ENCODE data around the gene FOXN1.
A peak's percentile ranks its signal among the peaks of the same experiment; 100 is the strongest.
"Not testable (repeated sequence)": the region's sequence is repeated elsewhere in the genome, so short reads cannot be mapped to it uniquely, and the experiment has no call there.

The FOXN1 gene

GRCh38 chr17:28505986-28506665 is at the start of gene FOXN1:
Gene FOXN1, plus strand, starts transcription at chr17:28506348. Its CDS starts 17,622 bp downstream, at chr17:28523970.
- H3K4me3 ChIP-seq = peak within 1 kb of the TSS; percentile 13 to 42 (median 23)
- H3K27ac ChIP-seq = peak within 1 kb of the TSS in 19 of 21 experiments; percentile 17 to 86 (median 65)

GRCh38 chr17:28457890-28458289 is 48.3 kb upstream of the FOXN1 start:
- H3K27ac ChIP-seq = no peak overlapping the region
- no peak overlapping the region for H3K4me3 ChIP-seq

- H3K27ac ChIP-seq = not testable (repeated sequence)
Measured at GRCh38 chr17:28458881-28459280, 47.3 kb upstream of the FOXN1 start.

GRCh38 chr17:28460901-28461300 is 45.2 kb upstream of the FOXN1 start:
- Histone ChIP-seq H3K27ac (no peak overlapping the region), H3K4me3 (no peak overlapping the region)

More at GRCh38 chr17:28458881-28459280, 47.3 kb upstream of the FOXN1 start:
- H3K4me3 ChIP-seq = not testable (repeated sequence)

GRCh38 chr17:28466001-28466400 is 40.1 kb upstream of the FOXN1 start:
- no peak overlapping the region for H3K27ac ChIP-seq
- H3K4me3 ChIP-seq = no peak overlapping the region

- no peak overlapping the region for H3K27ac ChIP-seq
- H3K4me3 ChIP-seq = no peak overlapping the region
Measured at GRCh38 chr17:28466521-28467048, 39.6 kb upstream of the FOXN1 start.

GRCh38 chr17:28467456-28468025 is 38.6 kb upstream of the FOXN1 start:
- H3K27ac ChIP-seq = no peak overlapping the region
- no peak overlapping the region for H3K4me3 ChIP-seq

- not testable (repeated sequence) for H3K4me3 ChIP-seq, H3K27ac ChIP-seq
Measured at GRCh38 chr17:28468033-28468735, 38.0 kb upstream of the FOXN1 start.

- no peak overlapping the region for H3K27ac ChIP-seq
- H3K4me3 ChIP-seq = no peak overlapping the region
Measured at GRCh38 chr17:28468781-28469180, 37.4 kb upstream of the FOXN1 start.

- no peak overlapping the region for H3K27ac ChIP-seq
- H3K4me3 ChIP-seq = no peak overlapping the region
Measured at GRCh38 chr17:28469376-28469775, 36.8 kb upstream of the FOXN1 start.

GRCh38 chr17:28470266-28470913 is 35.8 kb upstream of the FOXN1 start:
- H3K27ac ChIP-seq = peak overlapping the region in 2 of 21 experiments; percentile 1 to 8

GRCh38 chr17:28470914-28471366 is 35.2 kb upstream of the FOXN1 start:
- Histone ChIP-seq H3K27ac (no peak overlapping the region), H3K4me3 (no peak overlapping the region)

More at GRCh38 chr17:28470266-28470913, 35.8 kb upstream of the FOXN1 start:
- H3K4me3 ChIP-seq = no peak overlapping the region

GRCh38 chr17:28471531-28472342 is 34.4 kb upstream of the FOXN1 start:
- Histone ChIP-seq H3K4me3 (no peak overlapping the region), H3K27ac (no peak overlapping the region)

- Histone ChIP-seq H3K27ac (no peak overlapping the region), H3K4me3 (no peak overlapping the region)
Measured at GRCh38 chr17:28472871-28473497, 33.2 kb upstream of the FOXN1 start.

GRCh38 chr17:28473542-28473941 is 32.6 kb upstream of the FOXN1 start, which contains the start of gene SLC13A2:
Gene SLC13A2, plus strand, starts transcription at chr17:28473644. Its CDS starts 69 bp downstream, at chr17:28473713.
- peak within 1 kb of the TSS in 1 of 21 experiments; percentile 11 for H3K27ac ChIP-seq

GRCh38 chr17:28474111-28474531 is 32.0 kb upstream of the FOXN1 start:
- Histone ChIP-seq H3K4me3 (no peak overlapping the region), H3K27ac (no peak overlapping the region)

More at GRCh38 chr17:28473542-28473941, 32.6 kb upstream of the FOXN1 start, which contains the start of gene SLC13A2:
- no peak within 1 kb of the TSS for H3K4me3 ChIP-seq

GRCh38 chr17:28475151-28475900 is 30.8 kb upstream of the FOXN1 start:
- Histone ChIP-seq H3K27ac (no peak overlapping the region), H3K4me3 (no peak overlapping the region)

Measured in skin epidermis (tissue), 12 donors.